WTC11 (cell line): ENCODE results near the gene SETD1A. TPM values are rescaled to one million over a fixed set of nuclear protein-coding genes. Genes with fewer than 3 reads are reported as not detected.

Experiments
- ATAC-seq: fragments of 200-7000 bp; cut with Tn5 transposase; 2 replicates; pipeline ENCODE4 v1.10.0; 2021; ENCODE audit warnings: mild to moderate bottlenecking, moderate library complexity
- CTCF ChIA-PET: fragments of 300-600 bp; sonication (Branson Sonifier 250); formaldehyde crosslinking; loops from one replicate; lab custom pipeline; 2021; ENCODE audit warnings: antibody characterized with exemption; lab: Charles Lee
- POLR2A ChIA-PET: fragments of 350-600 bp; sonication (Branson Sonifier 250); formaldehyde crosslinking; loops from one replicate; lab custom pipeline; 2021; ENCODE audit warnings: antibody characterized with exemption; lab: Charles Lee
- DNase-seq: peaks from one replicate; pipeline ENCODE4 v3.0.0; 2021; ENCODE audit warnings: low spot score
- H3K27ac Mint-ChIP-seq: 2 replicates; pipeline ENCODE4 v1.8.0; 2021; ENCODE audit warnings: mixed read lengths
- H3K27me3 Mint-ChIP-seq: 2 replicates; pipeline ENCODE4 v1.8.0; 2021; ENCODE audit warnings: low read depth, mild to moderate bottlenecking, moderate library complexity, mixed read lengths
- H3K36me3 Mint-ChIP-seq: 2 replicates; pipeline ENCODE4 v1.8.0; 2021; ENCODE audit warnings: mixed read lengths
- H3K4me1 Mint-ChIP-seq: 2 replicates; pipeline ENCODE4 v1.8.0; 2022; ENCODE audit warnings: mixed read lengths
- H3K4me3 Mint-ChIP-seq: 2 replicates; pipeline ENCODE4 v1.8.0; 2021; ENCODE audit warnings: mild to moderate bottlenecking, moderate library complexity, mixed read lengths
- H3K9me3 Mint-ChIP-seq: 2 replicates; pipeline ENCODE4 v1.8.0; 2021; ENCODE audit warnings: mixed read lengths
- ATF2 ChIP-seq: sonication (generic); formaldehyde crosslinking; IDR thresholded peaks from 2 replicates; pipeline ENCODE4 v1.8.1; 2022; ENCODE audit warnings: low read depth, missing genetic modification reagents, borderline replicate concordance
- CDX4 ChIP-seq: fragments of 250-450 bp; sonication (Bioruptor Pico); IDR thresholded peaks from 2 replicates; pipeline ENCODE4 v1.9.0; 2021; ENCODE audit warnings: moderate library complexity, mild to moderate bottlenecking, inconsistent platforms, borderline replicate concordance
- ESRRA ChIP-seq: sonication (generic); formaldehyde crosslinking; IDR thresholded peaks from 2 replicates; pipeline ENCODE4 v1.8.1; 2022; ENCODE audit warnings: mild to moderate bottlenecking, missing genetic modification reagents, borderline replicate concordance
- FOXP4 ChIP-seq: sonication (generic); formaldehyde crosslinking; IDR thresholded peaks from 2 replicates; pipeline ENCODE4 v1.8.0; 2022; ENCODE audit warnings: mild to moderate bottlenecking, missing genetic modification reagents
- HMGXB4 ChIP-seq: sonication (generic); formaldehyde crosslinking; IDR thresholded peaks from 2 replicates; pipeline ENCODE4 v1.8.1; 2023; ENCODE audit warnings: mild to moderate bottlenecking, moderate library complexity, missing genetic modification reagents
- IRF2 ChIP-seq: sonication (generic); formaldehyde crosslinking; IDR thresholded peaks from 2 replicates; pipeline ENCODE4 v1.8.0; 2022; ENCODE audit warnings: low read depth, missing genetic modification reagents, borderline replicate concordance
- NFYB ChIP-seq: sonication (generic); formaldehyde crosslinking; conservative IDR thresholded peaks from 2 replicates; pipeline ENCODE4 v1.8.0; 2022; ENCODE audit warnings: low read depth, missing genetic modification reagents
- PRRX2 ChIP-seq: fragments of 250-450 bp; sonication (Bioruptor Pico); IDR thresholded peaks from 2 replicates; pipeline ENCODE4 v1.8.0; 2021; ENCODE audit warnings: mild to moderate bottlenecking
- RELA ChIP-seq: sonication (generic); formaldehyde crosslinking; IDR thresholded peaks from 2 replicates; pipeline ENCODE4 v1.8.1; 2022; ENCODE audit warnings: missing genetic modification reagents, mild to moderate bottlenecking, borderline replicate concordance
- SMAD3 ChIP-seq: sonication (generic); formaldehyde crosslinking; IDR thresholded peaks from 2 replicates; pipeline ENCODE4 v1.8.0; 2022; ENCODE audit warnings: missing genetic modification reagents, mild to moderate bottlenecking, borderline replicate concordance
- SMAD4 ChIP-seq: sonication (generic); formaldehyde crosslinking; IDR thresholded peaks from 2 replicates; pipeline ENCODE4 v1.8.0; 2022; ENCODE audit warnings: mild to moderate bottlenecking, missing genetic modification reagents
- SP1 ChIP-seq: sonication (generic); formaldehyde crosslinking; conservative IDR thresholded peaks from 2 replicates; pipeline ENCODE4 v1.8.1; 2022; ENCODE audit warnings: missing genetic modification reagents
- TEAD4 ChIP-seq: sonication (generic); formaldehyde crosslinking; IDR thresholded peaks from 2 replicates; pipeline ENCODE4 v1.8.0; 2022; ENCODE audit warnings: mild to moderate bottlenecking, missing genetic modification reagents
- TP53 ChIP-seq: sonication (generic); formaldehyde crosslinking; IDR thresholded peaks from 2 replicates; pipeline ENCODE4 v1.8.1; 2023; ENCODE audit warnings: mild to moderate bottlenecking, missing genetic modification reagents
- ZNF263 ChIP-seq: sonication (generic); formaldehyde crosslinking; IDR thresholded peaks from 2 replicates; pipeline ENCODE4 v1.8.1; 2022; ENCODE audit warnings: low read depth, mild to moderate bottlenecking, moderate library complexity, missing genetic modification reagents
- total RNA-seq: library from RNA; stranded (reverse); gene quantifications from 3 replicates; pipeline ENCODE4 v1.2.3, GENCODE V29; 2021
- TF ChIP-seq, protein P1 (sequence below): fragments of 250-450 bp; sonication (Bioruptor Pico); IDR thresholded peaks from 2 replicates; pipeline ENCODE4 v1.9.0; 2021; ENCODE audit warnings: mild to moderate bottlenecking
- TF ChIP-seq, protein P2 (sequence below): sonication (generic); formaldehyde crosslinking; IDR thresholded peaks from 2 replicates; pipeline ENCODE4 v1.8.1; 2023; ENCODE audit warnings: mild to moderate bottlenecking, missing genetic modification reagents
- TF ChIP-seq, protein P3 (sequence below): sonication (generic); formaldehyde crosslinking; IDR thresholded peaks from 2 replicates; pipeline ENCODE4 v1.8.0; 2023; ENCODE audit warnings: mild to moderate bottlenecking, missing genetic modification reagents

The SETD1A gene
- total RNA-seq, 1 experiment from 2014 or later = 31.1 TPM

- Mint-ChIP-seq H3K27me3 (no peaks in the 10 kb centered on the region), H3K36me3 (peaks cover 32% of the 10 kb centered on the region), H3K4me1 (peaks cover 15% of the 10 kb centered on the region), H3K4me3 (no peak overlapping the region), H3K9me3 (no peaks in the 10 kb centered on the region), H3K27ac (no peak overlapping the region)
- DNase-seq (no peak), ATAC-seq (no peak)
- CTCF ChIA-PET = interaction anchor here (1.0 kb wide), 1 partner anchor 12 kb away, joined by 5 read pairs; no protein-coding TSS in a partner anchor
- POLR2A ChIA-PET = no interaction called here
- no peak for TF ChIP-seq TEAD4
- TF ChIP-seq IRF2 (CRISPR knock-in tag) = no peak
- no peak for TF ChIP-seq SP1
- TF ChIP-seq, protein P1, sequence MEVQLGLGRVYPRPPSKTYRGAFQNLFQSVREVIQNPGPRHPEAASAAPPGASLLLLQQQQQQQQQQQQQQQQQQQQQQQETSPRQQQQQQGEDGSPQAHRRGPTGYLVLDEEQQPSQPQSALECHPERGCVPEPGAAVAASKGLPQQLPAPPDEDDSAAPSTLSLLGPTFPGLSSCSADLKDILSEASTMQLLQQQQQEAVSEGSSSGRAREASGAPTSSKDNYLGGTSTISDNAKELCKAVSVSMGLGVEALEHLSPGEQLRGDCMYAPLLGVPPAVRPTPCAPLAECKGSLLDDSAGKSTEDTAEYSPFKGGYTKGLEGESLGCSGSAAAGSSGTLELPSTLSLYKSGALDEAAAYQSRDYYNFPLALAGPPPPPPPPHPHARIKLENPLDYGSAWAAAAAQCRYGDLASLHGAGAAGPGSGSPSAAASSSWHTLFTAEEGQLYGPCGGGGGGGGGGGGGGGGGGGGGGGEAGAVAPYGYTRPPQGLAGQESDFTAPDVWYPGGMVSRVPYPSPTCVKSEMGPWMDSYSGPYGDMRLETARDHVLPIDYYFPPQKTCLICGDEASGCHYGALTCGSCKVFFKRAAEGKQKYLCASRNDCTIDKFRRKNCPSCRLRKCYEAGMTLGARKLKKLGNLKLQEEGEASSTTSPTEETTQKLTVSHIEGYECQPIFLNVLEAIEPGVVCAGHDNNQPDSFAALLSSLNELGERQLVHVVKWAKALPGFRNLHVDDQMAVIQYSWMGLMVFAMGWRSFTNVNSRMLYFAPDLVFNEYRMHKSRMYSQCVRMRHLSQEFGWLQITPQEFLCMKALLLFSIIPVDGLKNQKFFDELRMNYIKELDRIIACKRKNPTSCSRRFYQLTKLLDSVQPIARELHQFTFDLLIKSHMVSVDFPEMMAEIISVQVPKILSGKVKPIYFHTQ = no peak
- TF ChIP-seq SMAD4 = no peak
Observed at GRCh38 chr16:30930160-30930571, 27.4 kb upstream of the SETD1A start.

- H3K27ac Mint-ChIP-seq = no peak overlapping the region
- DNase-seq (no peak), ATAC-seq (no peak)
- no peaks in the 10 kb centered on the region for H3K27me3 Mint-ChIP-seq
- H3K9me3 Mint-ChIP-seq = no peaks in the 10 kb centered on the region
- H3K4me1 Mint-ChIP-seq = peaks cover 11% of the 10 kb centered on the region
- TF ChIP-seq TP53 (CRISPR knock-in tag) (no peak), RELA (no peak), HMGXB4 (CRISPR knock-in tag) (no peak), ATF2 (CRISPR knock-in tag) (no peak), CDX4 (no peak), PRRX2 (CRISPR knock-in tag) (no peak), NFYB (CRISPR knock-in tag) (no peak), ZNF263 (CRISPR knock-in tag) (no peak), SMAD3 (no peak), FOXP4 (CRISPR knock-in tag) (no peak), ESRRA (CRISPR knock-in tag) (no peak)
- TF ChIP-seq, protein P2, sequence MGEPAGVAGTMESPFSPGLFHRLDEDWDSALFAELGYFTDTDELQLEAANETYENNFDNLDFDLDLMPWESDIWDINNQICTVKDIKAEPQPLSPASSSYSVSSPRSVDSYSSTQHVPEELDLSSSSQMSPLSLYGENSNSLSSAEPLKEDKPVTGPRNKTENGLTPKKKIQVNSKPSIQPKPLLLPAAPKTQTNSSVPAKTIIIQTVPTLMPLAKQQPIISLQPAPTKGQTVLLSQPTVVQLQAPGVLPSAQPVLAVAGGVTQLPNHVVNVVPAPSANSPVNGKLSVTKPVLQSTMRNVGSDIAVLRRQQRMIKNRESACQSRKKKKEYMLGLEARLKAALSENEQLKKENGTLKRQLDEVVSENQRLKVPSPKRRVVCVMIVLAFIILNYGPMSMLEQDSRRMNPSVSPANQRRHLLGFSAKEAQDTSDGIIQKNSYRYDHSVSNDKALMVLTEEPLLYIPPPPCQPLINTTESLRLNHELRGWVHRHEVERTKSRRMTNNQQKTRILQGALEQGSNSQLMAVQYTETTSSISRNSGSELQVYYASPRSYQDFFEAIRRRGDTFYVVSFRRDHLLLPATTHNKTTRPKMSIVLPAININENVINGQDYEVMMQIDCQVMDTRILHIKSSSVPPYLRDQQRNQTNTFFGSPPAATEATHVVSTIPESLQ (CRISPR knock-in tag) = no peak
- TF ChIP-seq, protein P3, sequence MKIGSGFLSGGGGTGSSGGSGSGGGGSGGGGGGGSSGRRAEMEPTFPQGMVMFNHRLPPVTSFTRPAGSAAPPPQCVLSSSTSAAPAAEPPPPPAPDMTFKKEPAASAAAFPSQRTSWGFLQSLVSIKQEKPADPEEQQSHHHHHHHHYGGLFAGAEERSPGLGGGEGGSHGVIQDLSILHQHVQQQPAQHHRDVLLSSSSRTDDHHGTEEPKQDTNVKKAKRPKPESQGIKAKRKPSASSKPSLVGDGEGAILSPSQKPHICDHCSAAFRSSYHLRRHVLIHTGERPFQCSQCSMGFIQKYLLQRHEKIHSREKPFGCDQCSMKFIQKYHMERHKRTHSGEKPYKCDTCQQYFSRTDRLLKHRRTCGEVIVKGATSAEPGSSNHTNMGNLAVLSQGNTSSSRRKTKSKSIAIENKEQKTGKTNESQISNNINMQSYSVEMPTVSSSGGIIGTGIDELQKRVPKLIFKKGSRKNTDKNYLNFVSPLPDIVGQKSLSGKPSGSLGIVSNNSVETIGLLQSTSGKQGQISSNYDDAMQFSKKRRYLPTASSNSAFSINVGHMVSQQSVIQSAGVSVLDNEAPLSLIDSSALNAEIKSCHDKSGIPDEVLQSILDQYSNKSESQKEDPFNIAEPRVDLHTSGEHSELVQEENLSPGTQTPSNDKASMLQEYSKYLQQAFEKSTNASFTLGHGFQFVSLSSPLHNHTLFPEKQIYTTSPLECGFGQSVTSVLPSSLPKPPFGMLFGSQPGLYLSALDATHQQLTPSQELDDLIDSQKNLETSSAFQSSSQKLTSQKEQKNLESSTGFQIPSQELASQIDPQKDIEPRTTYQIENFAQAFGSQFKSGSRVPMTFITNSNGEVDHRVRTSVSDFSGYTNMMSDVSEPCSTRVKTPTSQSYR (CRISPR knock-in tag) = no peak
- ChIA-PET CTCF (interaction anchor here (1.1 to 3.0 kb wide), 2 partner anchors 11 to 86 kb away, joined by 3 to 13 read pairs; no protein-coding TSS in a partner anchor), POLR2A (no interaction called here)
- no peak overlapping the region for H3K4me3 Mint-ChIP-seq
- H3K36me3 Mint-ChIP-seq = peaks cover 37% of the 10 kb centered on the region
Observed at GRCh38 chr16:30931068-30931650, 26.4 kb upstream of the SETD1A start.
